Measurements from ENCODE around the gene MCTS1.
"Not testable (repeated sequence)": the region's sequence is repeated elsewhere in the genome, so short reads cannot be mapped to it uniquely, and the experiment has no call there.

Gene MCTS1

DNA sequence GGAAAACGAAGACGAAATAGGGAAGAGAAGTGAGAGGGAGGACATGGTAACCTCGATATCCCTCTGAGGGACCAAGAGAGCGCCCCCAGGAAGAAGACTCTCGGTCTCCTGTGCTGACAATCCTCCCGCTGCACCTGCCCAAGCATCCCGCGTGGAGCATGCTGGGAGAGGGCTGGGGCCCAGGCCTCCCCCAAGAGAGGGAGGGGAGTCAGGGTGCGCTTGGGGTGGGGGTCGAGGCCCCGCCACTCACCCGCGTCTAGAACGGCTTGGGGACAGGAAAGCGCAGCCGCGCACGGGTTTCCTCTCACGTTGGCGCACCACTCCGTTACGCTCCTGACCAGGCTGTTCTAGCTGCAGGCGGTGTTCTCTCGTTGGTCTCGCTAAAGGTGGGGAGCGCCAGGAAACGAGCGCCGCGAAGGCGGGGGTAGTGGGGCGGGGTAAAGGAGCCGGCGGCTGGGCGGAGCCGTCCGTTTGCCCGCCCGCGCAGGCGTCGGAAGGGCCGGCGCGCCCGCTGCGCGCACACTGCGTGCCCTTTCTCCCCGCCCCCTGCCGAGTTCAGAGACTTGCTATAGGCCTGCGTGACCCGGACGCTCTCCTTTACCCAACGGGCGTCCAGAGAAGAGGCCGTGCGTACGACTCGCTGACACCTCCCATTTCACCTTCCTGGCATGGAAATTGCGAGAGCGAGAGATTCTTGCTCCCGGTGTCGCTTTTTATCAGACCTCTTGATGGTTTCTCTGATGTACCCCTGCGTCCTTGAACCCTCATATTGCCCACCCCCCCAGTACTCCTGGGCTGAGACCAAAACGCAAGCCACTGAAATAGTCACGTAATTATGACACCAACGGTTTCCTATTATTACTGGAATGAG lies 26.0 kb downstream of the MCTS1 start, which contains the start of gene C1GALT1C1:
Gene C1GALT1C1 (minus strand): TSS at position 388 of the 871 bp plus-strand sequence. CDS start 2,888 bp downstream, outside the sequence.
- DNase-seq, result peak; percentile 94

- no peak for DNase-seq
Observed at GRCh38 chrX:120638619-120639018, 34.7 kb downstream of the MCTS1 start.

- no peak for DNase-seq
Observed at GRCh38 chrX:120642871-120643270, 39.0 kb downstream of the MCTS1 start.

DNA sequence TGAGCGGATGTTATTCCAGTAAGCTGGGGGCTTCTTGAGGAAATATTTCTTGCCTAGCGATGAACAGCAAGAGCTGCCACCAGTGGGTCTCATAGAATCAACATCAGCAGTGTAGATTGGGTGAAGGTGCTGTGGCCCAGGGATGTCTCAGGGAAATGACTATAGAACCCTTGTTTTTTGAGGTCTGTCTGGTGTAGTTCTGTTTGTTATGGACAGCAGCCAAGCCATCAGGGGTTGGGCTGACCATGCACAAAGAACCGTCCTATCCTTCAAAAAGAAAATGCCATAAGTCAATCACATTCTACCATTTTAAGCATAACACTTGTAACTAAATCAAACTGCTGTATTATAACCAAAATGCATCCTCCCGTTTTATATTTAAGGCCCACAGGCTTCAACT lies 43.2 kb downstream of the MCTS1 start:
- DNase-seq, result peak; percentile 11

GRCh38 chrX:120652256-120652655 lies 48.4 kb downstream of the MCTS1 start:
- not testable (repeated sequence) for DNase-seq

- no peak for DNase-seq
Observed at GRCh38 chrX:120653000-120653399, 49.1 kb downstream of the MCTS1 start.

GRCh38 chrX:120660637-120661036 lies 56.7 kb downstream of the MCTS1 start:
- peak; percentile 31 for DNase-seq
